Lower lobe of right lung (tissue), 2 donors: ENCODE data around the gene FBXO10. TPM values are rescaled to one million over a fixed set of nuclear protein-coding genes. Genes with fewer than 3 reads are reported as not detected.

Experiments used
- ATAC-seq, 2 donors: fragments of 200-7000 bp; cut with Tn5 transposase; one replicate each; pipeline ENCODE4 v1.9.1; 2020 to 2022; ENCODE audit warnings: mild to moderate bottlenecking in 2 of 2, moderate library complexity in 2 of 2
- DNase-seq: peaks from one replicate; pipeline ENCODE4 v3.0.0-alpha.2; 2020
- H3K27ac ChIP-seq: fragments of 200-600 bp; one replicate; pipeline ENCODE4 v1.8.0; 2022
- H3K27me3 ChIP-seq: fragments of 200-600 bp; one replicate; pipeline ENCODE4 v1.8.0; 2022; ENCODE audit warnings: low read depth
- H3K36me3 ChIP-seq: fragments of 200-600 bp; one replicate; pipeline ENCODE4 v1.8.0; 2022; ENCODE audit warnings: mild to moderate bottlenecking
- H3K4me1 ChIP-seq: fragments of 200-600 bp; one replicate; pipeline ENCODE4 v1.8.0; 2022
- H3K4me3 ChIP-seq: fragments of 200-600 bp; one replicate; pipeline ENCODE4 v1.8.0; 2022; ENCODE audit warnings: mild to moderate bottlenecking
- H3K9me3 ChIP-seq: fragments of 200-600 bp; one replicate; pipeline ENCODE4 v1.8.0; 2022
- intact Hi-C: fragments of 100-400 bp; cut with DNase I; formaldehyde crosslinking; loops from one replicate; pipeline ENCODE4 v1.11.0; 2022
- total RNA-seq: library from RNA; stranded (reverse); fragmentation: NEBNext Ultra II Directional; extraction: Animal tissue kit (Norgen Biotek cat#: 25700); gene quantifications from one replicate; pipeline ENCODE4 v1.2.1, GENCODE V29; 2021
- TF ChIP-seq, protein P1 (sequence below): fragments of 200-600 bp; IDR thresholded peaks from one replicate; pipeline ENCODE4 v1.8.0; 2022; ENCODE audit warnings: antibody characterized with exemption, mild to moderate bottlenecking
- donor health status: DM: no; HTN: yes; CAD: no; lungs with severe emphysema.

The FBXO10 gene
- total RNA-seq, 1 donor from 2014 or later, result 10.2 TPM

GRCh38 chr9:37575001-37575400 lies 1.2 kb downstream of the FBXO10 start:
- Histone ChIP-seq H3K36me3 (no peaks in the 10 kb centered on the region), H3K4me3 (peak overlapping the region; percentile 91), H3K9me3 (no peaks in the 10 kb centered on the region), H3K27ac (no peak overlapping the region), H3K4me1 (peaks cover 17% of the 10 kb centered on the region), H3K27me3 (no peaks in the 10 kb centered on the region)
- no peak for ATAC-seq
- no peak for DNase-seq
- TF ChIP-seq, protein P1, sequence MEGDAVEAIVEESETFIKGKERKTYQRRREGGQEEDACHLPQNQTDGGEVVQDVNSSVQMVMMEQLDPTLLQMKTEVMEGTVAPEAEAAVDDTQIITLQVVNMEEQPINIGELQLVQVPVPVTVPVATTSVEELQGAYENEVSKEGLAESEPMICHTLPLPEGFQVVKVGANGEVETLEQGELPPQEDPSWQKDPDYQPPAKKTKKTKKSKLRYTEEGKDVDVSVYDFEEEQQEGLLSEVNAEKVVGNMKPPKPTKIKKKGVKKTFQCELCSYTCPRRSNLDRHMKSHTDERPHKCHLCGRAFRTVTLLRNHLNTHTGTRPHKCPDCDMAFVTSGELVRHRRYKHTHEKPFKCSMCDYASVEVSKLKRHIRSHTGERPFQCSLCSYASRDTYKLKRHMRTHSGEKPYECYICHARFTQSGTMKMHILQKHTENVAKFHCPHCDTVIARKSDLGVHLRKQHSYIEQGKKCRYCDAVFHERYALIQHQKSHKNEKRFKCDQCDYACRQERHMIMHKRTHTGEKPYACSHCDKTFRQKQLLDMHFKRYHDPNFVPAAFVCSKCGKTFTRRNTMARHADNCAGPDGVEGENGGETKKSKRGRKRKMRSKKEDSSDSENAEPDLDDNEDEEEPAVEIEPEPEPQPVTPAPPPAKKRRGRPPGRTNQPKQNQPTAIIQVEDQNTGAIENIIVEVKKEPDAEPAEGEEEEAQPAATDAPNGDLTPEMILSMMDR, result no peak
- intact Hi-C loops, result no loop called here

DNA sequence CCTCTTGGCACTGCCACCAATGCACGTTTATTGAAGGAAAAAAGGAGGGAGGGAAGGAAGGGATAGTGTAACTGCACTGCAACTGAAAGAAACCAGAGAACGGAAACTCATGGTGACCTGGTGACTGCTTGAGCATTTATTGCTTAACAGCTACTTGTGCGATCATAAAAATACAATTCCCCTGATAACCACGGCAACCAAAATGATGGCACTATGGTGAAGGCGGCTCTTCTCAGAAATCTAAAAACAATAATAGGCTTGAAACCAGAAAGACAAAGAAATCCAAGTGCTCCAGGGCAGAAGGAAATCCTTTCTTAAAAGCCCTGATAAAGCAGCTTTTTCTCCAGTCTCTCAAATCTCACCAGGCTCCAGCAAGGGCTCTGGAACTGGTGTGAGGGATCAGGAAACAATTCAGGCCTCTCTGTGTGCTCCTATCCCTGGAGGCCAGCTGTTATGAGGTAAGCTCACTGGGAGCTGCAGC lies 1.9 kb downstream of the FBXO10 start:
- intact Hi-C loops, result no loop called here
- Histone ChIP-seq H3K36me3 (no peaks in the 10 kb centered on the region), H3K4me1 (peaks cover 17% of the 10 kb centered on the region), H3K27ac (no peak overlapping the region), H3K27me3 (no peaks in the 10 kb centered on the region), H3K4me3 (no peak overlapping the region), H3K9me3 (no peaks in the 10 kb centered on the region)
- TF ChIP-seq, protein P1, result no peak
- ATAC-seq (no peak), DNase-seq (no peak)

GRCh38 chr9:37571282-37571681 lies 4.9 kb downstream of the FBXO10 start:
- Histone ChIP-seq H3K9me3 (no peaks in the 10 kb centered on the region), H3K27ac (no peak overlapping the region), H3K4me3 (no peak overlapping the region), H3K36me3 (no peaks in the 10 kb centered on the region), H3K4me1 (peaks cover 11% of the 10 kb centered on the region), H3K27me3 (no peaks in the 10 kb centered on the region)
- no peak for ATAC-seq
- intact Hi-C loops, result no loop called here
- TF ChIP-seq, protein P1, result no peak
- DNase-seq, result no peak

DNA sequence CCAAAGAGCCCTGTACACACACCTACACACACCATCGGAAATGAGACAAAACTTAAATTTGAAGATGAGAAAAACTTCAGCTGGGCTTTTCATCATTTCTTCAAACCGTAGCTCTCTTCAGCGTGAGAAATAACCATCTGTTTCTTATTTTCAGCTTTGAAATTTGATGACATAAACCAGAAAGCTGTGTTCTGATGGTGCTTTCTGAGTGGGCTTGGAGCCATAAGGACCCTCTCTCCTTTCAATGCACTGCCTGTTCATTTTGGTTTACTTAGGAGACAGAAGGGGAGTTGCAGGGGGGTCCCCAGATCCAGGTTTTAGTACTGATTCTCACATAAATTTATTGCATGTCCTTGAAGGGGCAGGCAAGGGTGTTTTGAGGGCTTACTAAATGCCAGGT lies 9.5 kb downstream of the FBXO10 start:
- intact Hi-C loops, result no loop called here
- Histone ChIP-seq H3K4me1 (no peaks in the 10 kb centered on the region), H3K4me3 (no peak overlapping the region), H3K27me3 (no peaks in the 10 kb centered on the region), H3K27ac (no peak overlapping the region), H3K9me3 (no peaks in the 10 kb centered on the region), H3K36me3 (no peaks in the 10 kb centered on the region)
- DNase-seq (no peak), ATAC-seq (no peak)
- TF ChIP-seq, protein P1, result no peak

DNA sequence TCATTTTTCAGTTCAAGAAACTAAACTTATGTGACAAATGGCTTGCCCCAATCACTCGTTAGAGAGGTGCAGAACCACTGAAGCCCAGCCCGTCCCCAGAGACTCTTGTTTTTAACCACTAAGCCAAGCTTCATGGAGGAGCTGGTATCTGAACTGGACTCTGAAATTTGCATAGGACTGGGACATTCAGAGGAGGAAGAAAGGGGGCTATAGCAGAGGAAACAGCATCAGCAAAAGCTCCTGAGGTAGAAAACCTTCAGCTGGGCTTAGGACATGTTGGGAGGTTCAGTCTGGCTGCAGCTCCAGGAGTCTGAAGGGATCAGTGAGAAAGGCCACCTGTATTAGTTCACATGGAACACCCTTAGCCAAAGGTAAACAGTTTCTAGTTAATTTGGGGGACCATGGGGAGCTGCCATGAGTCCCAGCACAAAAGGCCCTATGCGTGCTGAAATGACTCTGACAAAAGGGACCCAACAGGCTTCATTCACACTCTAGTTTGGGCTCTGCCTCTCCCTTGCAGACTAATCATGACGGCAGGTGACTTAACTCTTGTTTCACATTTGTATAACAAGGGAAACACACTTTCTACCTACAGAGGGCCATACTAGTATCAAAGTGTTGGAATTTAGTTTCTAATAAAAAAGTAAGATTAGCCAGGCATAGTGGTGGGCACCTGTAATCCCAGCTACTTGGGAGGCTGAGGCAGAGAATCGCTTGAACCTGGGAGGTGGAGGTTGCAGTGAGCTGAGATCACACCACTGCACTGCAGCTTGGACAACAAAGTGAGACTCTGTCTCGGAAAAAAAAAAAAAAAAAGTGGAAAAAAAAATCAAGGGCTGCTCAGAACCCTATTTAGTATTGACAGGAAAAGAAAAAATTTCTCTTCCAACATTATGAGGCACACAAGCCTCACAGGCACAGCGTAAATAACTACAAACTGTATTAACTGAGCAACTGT lies 10.2 kb downstream of the FBXO10 start:
- H3K4me3 ChIP-seq, result no peak overlapping the region
- H3K4me1 ChIP-seq, result no peaks in the 10 kb centered on the region
- ATAC-seq (no peak), DNase-seq (no peak)
- no peak overlapping the region for H3K27ac ChIP-seq
- intact Hi-C loops, result no loop called here
- no peaks in the 10 kb centered on the region for H3K9me3 ChIP-seq
- H3K27me3 ChIP-seq, result no peaks in the 10 kb centered on the region
- TF ChIP-seq, protein P1, result no peak
- H3K36me3 ChIP-seq, result no peaks in the 10 kb centered on the region
